NCI-H187 treated with DMSO at 0.1 percent for 48 hours (cell line): ENCODE results near the gene KRTAP9-6.
"Not testable (repeated sequence)": the region's sequence is repeated elsewhere in the genome, so short reads cannot be mapped to it uniquely, and the experiment has no call there.

Source experiments
- DNase-seq: peaks from one replicate; lab custom pipeline; 2025; lab: John Stamatoyannopoulos, UW

The KRTAP9-6 gene

DNA sequence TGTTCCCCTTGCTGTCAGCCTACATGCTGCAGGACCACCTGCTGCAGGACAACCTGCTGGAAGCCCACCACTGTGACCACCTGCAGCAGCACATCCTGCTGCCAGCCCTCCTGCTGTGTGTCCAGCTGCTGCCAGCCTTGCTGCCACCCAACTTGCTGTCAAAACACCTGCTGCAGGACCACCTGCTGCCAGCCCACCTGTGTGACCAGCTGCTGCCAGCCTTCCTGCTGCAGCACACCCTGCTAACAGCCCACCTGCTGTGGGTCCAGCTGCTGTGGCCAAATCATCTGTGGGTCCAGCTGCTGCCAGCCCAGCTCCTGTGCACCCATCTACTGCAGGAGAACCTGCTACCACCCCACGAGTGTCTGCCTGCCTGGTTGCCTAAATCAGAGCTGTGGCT is 6.1 kb downstream of the KRTAP9-6 start:
- DNase-seq: not testable (repeated sequence)

DNA sequence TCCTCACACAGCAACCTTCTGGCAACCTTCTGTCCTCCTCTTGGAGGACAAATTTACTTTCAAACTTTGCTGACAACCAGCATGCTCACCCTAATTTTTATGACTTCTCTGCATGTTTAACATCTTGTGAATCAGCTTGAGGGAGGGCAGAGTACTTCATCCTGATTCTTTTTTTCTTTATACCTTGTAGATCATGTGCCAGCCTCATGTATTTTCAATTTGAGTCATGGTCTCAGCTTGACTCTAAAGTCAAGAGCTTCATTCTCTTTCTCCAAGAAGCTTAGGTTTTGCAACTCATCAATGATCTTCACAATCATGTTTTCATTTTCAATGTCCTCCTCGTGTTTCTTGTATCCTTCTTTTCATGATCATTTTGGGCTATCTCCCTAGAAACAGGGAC is 6.7 kb downstream of the KRTAP9-6 start:
- DNase-seq: no peak

GRCh38 chr17:41275648-41276190 is 10.5 kb downstream of the KRTAP9-6 start, which contains the start of gene KRTAP9-7:
TSS of gene KRTAP9-7 (plus strand) at chr17:41275698. CDS start at chr17:41275698, 0 bp downstream.
- DNase-seq: not testable (repeated sequence)

- DNase-seq: no peak
Measured at GRCh38 chr17:41278176-41278955, 13.2 kb downstream of the KRTAP9-6 start.

DNA sequence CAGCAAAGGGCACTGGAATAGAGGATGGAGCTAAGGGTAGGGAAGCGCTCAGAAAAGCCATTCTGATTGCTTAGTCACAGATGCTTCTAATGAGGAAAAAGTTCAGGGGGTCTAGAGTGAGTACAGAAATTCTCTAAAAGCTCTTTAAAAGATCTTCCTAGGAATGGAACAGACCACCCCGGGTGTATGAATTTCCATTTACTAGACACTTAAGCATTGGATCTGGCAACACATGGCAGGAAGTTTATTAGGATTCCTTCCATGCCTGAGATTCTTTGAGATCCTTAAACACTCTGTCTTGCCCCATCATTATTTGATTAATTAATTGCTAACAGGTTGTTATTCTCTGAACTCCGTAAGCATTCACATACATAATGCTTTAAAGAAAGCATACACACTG is 18.9 kb downstream of the KRTAP9-6 start:
- no peak for DNase-seq

DNA sequence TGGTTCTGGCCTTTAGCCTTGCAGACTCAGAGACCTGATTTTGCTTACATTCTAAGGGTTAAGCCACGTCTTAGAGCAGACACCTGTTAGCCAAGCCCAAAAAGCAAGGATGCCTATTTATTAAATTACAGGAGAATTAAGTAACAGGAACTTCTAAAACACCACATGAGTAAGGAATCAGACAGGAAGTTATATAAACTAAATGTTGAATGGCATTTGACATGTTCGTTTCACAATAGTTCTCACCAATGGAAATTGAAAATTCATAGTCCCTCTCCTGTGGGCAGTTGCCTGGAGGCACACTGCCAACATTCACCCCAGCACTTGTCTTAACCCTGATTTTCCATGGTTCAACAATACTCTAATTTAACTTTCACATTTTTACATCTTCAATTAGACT is 19.4 kb downstream of the KRTAP9-6 start:
- DNase-seq: no peak

DNA sequence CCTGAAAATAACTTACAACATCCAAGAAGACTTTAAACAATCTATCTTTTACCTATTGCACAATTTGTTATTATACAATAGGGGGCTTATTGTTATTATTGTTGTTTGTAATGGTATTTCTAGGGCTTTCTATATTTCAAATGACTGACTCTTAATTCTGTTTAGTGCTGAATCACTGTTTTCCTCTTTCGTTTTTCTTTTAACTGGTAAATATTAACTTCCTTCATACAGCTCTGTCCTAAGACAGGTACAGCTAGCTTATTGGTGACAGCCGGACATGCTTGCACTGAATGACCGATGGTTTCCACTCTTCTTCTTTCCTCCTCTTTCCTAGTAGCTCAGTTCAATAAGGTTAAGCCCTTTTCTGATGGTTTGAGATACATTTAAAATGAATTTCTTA is 21.9 kb downstream of the KRTAP9-6 start:
- DNase-seq: no peak

DNA sequence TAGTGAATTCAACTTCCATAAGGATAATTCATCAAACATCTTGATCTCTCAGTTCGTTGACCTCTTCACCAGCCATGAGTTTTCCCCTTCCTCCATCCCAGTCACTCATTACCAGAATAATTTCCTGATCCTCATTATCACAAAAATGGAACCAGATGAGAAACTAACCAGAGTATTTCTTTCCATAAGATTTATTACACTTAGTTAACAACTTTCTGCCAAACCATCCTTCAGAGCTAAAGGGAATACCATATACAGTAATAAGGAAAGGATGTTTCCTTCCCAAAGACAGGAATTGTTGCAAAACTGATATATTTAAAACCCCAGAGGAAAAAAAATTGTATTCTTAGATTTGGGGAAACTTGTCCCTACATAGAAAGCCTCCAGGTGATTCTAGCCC is 28.8 kb downstream of the KRTAP9-6 start:
- no peak for DNase-seq

- no peak for DNase-seq
Measured at GRCh38 chr17:41296846-41297245, 31.7 kb downstream of the KRTAP9-6 start.

GRCh38 chr17:41298458-41299135 is 33.4 kb downstream of the KRTAP9-6 start:
- DNase-seq: no peak

GRCh38 chr17:41301204-41301790 is 36.1 kb downstream of the KRTAP9-6 start:
- no peak for DNase-seq

DNA sequence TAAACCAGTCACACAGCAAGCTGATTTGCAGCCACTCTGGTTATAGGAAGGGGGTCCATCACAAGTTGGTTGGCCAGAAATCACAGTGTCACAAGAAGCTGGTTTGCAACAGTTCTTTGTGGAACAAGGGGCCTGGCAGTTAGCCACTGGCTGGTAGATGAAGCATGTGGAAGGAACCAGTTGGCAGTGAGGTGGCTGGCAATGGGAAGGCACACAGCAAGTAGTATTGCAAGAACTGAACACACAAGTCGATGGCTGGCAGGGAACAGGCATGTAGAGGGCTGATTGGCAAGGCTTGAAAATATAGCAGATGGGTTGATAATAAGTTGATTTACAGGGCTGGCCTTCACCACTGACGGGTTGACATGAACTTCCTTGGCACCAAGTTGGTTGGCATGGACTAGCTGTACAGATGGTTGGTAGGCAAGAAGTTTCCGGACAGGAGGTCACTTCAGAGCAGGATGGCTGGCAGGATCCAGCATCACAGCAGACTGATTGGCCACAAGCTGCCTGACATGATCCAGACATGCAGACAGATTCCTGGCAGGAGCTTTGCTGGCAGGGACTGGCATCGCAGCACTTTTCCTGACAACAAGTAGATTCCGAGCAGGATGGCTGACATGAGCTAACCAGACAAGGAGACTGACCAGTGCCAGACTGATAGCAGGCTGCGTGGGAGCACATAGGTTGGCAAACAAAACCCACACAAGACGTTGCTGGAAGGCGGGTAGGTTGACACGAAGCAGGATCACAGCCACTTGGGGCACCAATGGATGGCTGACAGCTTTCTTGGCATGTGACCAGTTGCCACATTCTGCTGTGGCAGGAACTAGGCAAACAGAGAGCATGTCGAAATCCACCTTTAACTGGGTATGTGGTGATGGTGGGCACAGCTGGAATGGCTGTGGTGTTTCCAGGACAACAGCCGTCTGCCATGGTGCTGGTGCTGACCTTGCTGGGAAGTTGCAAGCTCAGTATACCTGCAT is 37.0 kb downstream of the KRTAP9-6 start, which contains the start of gene KRTAP29-1:
Gene KRTAP29-1, minus strand, starts transcription at position 936 of the 986 bp plus-strand sequence. Its CDS starts 0 bp downstream, at position 936.
- no peak for DNase-seq

DNA sequence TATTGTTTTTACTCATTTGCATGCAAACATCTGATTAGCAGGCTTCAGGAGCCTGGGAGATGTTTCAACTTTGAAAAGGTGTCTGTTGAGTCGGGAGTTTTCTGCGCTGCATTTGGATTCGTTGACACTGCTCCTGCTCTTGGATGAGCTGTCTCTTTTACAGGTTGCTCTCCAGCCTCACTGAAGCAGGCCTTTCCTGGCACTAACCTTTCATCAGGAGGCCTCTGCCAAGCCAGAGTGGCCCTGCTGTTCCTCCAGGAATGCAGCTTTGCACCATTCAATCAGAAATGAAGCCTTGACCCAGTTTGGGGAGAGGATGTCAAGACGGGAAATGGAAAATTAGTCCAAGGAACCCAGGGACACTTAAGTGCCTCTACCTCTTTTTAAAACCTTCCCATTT is 37.8 kb downstream of the KRTAP9-6 start:
- no peak for DNase-seq

GRCh38 chr17:41304091-41304490 is 38.9 kb downstream of the KRTAP9-6 start:
- no peak for DNase-seq

- DNase-seq: no peak
Measured at GRCh38 chr17:41307647-41308046, 42.5 kb downstream of the KRTAP9-6 start.

DNA sequence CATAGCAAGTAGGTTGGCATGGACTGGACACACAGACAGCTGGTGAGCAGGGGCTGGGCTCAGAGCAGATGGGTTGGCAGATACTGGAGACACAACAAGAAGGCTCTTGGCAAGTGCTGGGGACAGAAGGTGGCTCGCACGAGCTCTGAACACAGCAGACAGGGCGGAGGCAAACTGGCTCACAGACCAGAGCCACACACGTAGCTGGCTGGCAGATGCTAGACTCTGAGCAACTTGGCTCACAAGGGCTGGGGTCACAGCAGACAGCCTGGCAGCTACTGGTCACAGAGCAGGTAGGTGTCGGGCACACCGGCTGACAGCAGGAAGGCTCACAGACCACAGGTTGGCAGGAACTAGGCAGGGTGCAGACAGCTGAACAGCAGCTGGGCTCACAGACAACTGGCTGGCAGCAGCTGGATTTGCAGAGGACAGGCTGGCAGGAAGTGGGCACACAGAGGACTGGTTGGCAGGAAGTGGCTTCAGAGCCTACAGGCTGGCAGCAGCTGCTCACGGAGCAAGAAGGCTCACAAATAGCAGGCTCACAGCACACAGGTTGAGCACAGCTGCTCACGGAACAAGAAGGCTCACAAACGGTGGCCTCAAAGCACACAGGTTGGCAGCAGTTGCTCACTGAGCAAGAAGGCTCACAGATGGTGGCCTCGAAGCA is 43.2 kb downstream of the KRTAP9-6 start:
- no peak for DNase-seq

- no peak for DNase-seq
Measured at GRCh38 chr17:41308918-41309359, 43.8 kb downstream of the KRTAP9-6 start, which contains the start of gene KRTAP16-1. TSS of gene KRTAP16-1 (minus strand) at chr17:41309309. CDS start at chr17:41309253, 56 bp downstream.

DNA sequence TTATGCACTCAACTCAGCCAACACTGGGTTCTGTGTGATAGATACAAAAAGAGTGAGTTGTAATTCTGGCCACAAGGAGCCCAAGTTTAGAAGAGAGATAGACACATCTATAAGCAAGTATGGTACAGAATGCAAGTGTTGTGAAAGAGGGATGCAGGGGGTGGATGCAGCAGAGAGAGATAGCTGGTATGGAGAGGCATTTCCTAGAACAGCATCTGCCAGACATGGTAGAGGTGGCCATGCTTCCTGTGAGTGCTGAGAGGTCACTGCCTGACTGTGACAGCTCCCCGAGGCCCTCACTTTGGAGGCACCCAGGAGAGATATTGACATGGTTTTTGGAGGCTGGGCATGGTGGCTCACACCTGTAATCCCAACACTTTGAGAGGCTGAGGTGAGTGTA is 45.9 kb downstream of the KRTAP9-6 start:
- no peak for DNase-seq

- DNase-seq: no peak
Measured at GRCh38 chr17:41315204-41315794, 50.1 kb downstream of the KRTAP9-6 start, which contains the start of gene KRTAP17-1. TSS of gene KRTAP17-1 (minus strand) at chr17:41315710. CDS start at chr17:41315650, 60 bp downstream.
